ENCODE data around the gene CLCNKB.
"Not testable (repeated sequence)": the region's sequence is repeated elsewhere in the genome, so short reads cannot be mapped to it uniquely, and the experiment has no call there.

CLCNKB gene

DNA sequence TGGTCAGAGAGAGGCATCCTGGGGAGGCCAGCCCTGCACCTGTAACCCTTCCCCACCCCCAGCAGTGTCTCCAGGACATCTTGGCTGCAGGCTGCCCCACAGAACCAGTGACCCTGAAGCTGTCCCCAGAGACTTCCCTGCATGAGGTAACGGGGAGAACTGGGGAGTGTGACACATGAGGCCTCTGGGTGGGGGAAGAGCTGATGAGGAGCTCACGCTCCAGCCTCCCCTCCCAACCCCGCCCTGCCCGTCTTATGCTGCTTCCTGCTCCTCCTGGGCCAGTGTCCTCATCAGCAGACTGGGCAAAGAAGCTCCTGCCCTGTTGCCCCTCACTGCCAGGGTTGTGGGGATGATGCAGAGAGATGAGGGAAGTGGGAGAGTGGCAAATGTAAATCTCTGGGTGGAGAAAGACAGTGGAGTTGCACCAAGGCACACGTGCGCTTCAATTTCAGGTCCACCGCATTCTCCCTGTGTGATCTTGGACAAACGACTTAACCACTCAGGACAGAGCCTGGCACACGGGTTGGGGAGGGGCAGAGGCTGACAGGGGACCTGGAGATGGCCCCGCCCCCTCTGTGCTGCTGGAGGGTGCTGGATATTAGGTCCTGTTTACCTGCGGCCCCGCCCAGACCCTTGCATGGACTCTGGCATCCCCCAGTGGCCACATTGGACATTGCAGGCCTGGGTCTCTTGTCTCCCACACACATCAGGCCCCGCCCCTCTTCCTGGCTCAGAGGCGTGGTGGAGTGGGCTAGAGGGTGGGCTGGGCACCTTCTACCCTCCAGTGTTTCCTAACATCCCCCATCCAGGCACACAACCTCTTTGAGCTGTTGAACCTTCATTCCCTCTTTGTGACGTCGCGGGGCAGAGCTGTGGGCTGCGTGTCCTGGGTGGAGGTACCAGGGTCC is 12.3 kb downstream of the CLCNKB start:
- TF ChIP-seq, protein P1, sequence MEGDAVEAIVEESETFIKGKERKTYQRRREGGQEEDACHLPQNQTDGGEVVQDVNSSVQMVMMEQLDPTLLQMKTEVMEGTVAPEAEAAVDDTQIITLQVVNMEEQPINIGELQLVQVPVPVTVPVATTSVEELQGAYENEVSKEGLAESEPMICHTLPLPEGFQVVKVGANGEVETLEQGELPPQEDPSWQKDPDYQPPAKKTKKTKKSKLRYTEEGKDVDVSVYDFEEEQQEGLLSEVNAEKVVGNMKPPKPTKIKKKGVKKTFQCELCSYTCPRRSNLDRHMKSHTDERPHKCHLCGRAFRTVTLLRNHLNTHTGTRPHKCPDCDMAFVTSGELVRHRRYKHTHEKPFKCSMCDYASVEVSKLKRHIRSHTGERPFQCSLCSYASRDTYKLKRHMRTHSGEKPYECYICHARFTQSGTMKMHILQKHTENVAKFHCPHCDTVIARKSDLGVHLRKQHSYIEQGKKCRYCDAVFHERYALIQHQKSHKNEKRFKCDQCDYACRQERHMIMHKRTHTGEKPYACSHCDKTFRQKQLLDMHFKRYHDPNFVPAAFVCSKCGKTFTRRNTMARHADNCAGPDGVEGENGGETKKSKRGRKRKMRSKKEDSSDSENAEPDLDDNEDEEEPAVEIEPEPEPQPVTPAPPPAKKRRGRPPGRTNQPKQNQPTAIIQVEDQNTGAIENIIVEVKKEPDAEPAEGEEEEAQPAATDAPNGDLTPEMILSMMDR (IDR thresholded peaks at IDR 0.05; ENCODE audit: insufficient read depth, low read depth, low read length, missing control alignments) = peak; percentile 99
- no peak overlapping the region for H3K4me3 ChIP-seq (ENCODE audit: low read depth, low read length)
- peak; percentile 89 for DNase-seq (ENCODE audit: low read depth)

DNA sequence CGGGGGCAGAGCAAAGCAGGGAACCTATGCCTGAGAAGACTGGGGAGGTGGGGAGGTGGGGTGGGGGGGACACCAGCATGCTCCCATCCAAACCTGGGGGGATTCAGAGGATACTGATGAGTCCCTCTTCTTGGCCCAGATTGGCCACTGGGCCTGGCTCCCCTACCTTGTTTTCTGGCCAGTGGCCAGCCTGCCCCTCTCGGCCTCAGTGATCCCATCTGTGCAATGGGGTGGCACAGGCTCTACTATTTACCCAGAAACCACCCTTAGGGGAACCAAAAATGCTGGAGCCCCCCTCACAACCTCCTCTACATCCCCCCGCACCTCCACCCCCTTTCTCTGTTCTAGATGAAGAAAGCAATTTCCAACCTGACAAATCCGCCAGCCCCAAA is 12.9 kb downstream of the CLCNKB start:
- not testable (repeated sequence) for H3K4me3 ChIP-seq (ENCODE audit: low read depth, low read length); DNase-seq (ENCODE audit: low read depth)

DNA sequence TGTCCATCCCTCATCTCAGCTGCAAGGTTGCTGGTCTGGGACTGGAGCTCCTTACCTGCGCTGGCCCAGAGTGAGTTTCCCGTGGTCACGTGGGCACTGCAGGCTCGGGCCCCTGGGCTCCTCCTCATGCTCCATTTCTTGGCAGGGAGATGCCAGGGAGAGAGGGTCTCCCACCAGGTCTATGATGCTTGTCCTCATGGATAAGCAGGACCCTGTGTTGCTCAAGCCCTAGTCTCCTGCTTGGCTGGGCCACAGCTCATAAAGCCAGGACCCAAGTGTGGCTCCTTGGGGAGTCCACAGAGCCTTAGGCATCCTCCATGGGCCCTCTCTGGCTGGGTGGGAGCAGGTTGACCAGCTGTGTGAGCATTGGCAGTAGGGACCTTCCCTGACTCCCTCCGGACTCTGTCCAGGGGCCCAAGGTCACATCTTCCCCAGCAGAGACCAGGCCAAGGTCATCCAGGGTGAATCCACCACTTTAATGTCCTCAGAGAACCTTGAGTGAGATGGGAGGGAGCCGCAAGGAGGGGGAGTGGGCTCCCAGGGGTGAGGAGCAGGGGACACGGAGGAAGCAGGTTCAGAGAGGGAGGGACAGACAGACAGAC is 13.8 kb downstream of the CLCNKB start:
- H3K4me3 ChIP-seq (ENCODE audit: low read depth, low read length); DNase-seq (ENCODE audit: low read depth): not testable (repeated sequence)

DNA sequence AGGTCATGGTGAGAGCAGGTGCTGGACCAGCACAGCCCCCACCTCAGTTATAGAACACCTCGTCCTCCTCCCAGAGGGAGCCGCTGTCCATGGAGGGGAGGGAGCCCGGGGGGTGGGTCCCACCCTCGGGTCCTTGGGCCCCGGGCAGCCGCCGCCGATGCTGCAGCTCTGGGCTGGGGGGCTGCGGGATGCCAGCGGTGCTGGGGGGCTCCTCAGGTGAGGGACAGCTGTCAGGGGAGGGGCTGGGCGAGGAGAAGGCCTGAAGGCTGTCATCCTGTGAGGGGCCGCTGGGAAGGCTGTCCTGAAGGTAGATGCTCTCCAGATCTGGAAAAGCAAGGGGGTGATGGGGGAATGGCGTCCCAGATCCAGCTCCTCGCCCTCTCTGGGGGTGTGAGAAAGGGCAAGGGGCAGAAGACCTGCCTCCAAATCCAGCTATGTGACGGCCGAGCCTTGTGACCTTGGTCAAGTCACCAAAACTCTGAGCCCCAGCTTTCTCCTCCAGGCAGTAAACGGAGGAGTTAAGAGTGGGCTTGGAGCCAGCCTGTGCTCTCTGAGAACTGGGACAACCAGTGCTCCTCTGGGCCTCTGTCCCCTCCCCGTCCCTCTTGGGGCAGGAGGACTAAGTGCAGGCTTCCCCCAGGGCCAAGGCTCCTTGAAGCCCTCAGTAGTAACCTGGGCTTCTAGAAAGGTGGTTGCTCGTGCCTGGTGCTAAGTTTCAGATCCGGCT is 15.0 kb downstream of the CLCNKB start:
- DNase-seq (ENCODE audit: low read depth); H3K4me3 ChIP-seq (ENCODE audit: low read depth, low read length): not testable (repeated sequence)

DNA sequence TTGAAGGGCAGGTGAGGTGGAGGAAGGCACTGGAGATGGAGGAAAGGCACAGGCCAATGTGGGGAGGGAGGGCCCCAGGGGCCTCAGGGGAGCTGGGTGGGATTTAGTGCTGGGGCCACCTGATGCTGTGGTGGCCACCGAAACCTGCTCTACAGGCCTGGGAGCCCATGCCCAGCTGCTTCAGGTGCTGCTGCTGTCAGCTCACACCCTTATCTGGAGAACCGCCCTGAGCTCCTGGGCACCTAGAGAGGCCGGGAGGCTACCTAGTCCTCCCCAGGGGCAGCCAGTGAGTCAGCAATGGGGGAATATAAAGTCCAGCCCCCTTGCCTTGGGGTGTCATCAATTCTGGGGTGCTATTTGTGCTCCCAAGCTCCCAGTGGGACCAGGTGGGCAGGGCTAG is 17.7 kb downstream of the CLCNKB start:
- no peak for DNase-seq (ENCODE audit: low read depth)
- no peak overlapping the region for H3K4me3 ChIP-seq (ENCODE audit: low read depth, low read length)
- TF ChIP-seq, protein P1 (IDR thresholded peaks at IDR 0.05; ENCODE audit: insufficient read depth, low read depth, low read length, missing control alignments) = no peak

DNA sequence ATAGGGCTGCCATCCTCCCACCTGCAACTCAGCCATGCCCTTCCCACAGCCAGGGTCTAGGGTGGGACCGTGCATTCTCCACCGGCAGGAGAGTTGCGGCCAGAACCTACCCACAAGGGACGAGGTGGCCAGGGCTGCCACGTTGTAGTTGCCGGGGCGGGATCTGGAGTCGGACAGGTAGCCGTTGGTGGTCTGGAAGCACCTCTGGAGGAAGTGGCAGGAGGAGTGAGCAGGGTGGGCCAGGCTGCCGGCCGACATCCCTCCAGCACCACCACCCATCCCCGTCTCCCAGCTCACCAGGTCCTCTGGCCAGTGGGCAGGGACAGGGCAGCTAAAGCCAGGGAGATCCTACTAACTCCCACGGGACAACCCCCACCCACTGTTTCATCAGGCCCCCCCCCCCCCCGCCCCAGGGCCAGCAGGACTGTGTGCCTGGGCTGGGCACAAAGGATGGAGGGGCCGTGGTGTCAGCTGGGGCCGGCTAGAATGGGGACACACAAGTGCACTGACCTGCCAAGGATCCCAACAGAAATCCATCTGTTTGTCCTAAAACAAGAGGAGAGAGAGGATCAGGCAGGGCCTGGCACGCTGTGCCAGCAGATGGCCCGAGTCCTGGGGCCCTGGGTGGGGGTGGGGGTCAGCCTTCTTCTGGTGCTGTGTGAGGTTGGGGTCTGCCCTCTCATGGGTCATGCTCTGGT is 18.6 kb downstream of the CLCNKB start:
- DNase-seq (ENCODE audit: low read depth); H3K4me3 ChIP-seq (ENCODE audit: low read depth, low read length): not testable (repeated sequence)

DNA sequence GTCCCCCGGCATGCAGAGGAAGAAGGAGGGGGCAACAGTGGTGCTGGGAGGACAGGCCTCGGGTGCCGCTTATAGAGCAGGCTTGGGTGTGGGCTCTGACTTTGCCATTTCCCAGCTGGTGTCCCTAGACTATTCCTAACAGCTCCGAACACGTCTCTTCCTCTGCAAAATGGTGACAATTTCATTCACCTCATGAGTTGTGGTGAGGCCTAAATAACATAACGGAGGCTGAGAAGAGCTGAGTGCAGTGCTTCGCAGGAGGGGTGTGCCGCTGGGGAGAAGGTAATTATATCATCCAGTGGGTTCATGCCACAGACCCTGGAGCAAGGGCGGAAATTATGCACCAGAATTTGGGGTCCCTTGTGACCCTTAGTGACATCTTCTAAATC is 19.1 kb downstream of the CLCNKB start:
- H3K4me3 ChIP-seq (ENCODE audit: low read depth, low read length); DNase-seq (ENCODE audit: low read depth): not testable (repeated sequence)

DNA sequence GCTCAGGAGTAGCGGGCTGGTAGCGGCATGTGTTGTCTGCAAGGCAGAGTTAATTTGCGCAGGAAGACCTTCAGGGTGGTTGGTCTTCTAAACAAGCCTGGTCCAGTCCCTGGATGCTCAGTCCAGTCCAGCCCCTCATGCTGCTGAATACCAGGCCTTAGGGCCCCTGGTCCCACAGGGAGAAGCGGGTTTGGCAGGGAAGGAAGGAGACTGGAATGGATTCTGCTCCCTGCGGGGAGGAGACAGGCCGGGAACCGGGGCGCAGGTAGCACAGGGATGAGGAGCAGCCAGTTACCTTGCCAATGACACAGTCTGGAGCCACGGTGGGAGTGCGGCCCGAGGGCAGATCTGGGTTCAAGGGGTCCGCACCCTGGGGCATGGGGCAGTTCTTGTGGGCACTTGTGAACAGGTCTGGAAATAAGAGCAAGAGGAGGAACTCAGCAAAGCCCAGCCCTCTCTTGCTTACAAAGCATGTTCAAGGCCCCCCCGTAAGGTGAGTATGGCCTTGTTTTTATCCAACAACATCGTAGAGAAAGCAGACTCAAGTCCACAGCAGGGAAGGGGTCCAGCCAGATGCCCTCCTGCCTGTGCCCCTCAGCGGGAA is 19.7 kb downstream of the CLCNKB start:
- no peak overlapping the region for H3K4me3 ChIP-seq (ENCODE audit: low read depth, low read length)
- no peak for DNase-seq (ENCODE audit: low read depth)
- TF ChIP-seq, protein P1 (IDR thresholded peaks at IDR 0.05; ENCODE audit: insufficient read depth, low read depth, low read length, missing control alignments) = no peak

DNA sequence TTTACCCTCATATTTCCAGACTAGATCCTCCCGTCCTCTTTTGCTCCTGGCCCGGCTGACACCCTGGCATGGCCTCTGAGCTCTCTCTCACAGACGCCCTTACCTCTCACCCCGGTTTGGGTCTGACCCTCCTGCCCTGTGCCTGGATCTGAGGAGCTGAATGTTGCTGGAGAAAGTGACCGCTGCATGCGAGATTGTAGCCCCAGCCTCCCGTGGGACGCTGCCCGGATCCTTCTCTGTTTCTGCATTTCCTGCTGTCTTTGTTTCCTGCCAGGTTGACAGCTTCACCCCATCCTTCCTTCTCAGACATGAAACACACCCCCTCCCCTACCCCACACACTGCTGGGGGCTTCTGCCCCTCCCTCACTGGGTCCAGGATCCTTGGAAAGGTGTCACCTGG is 20.3 kb downstream of the CLCNKB start:
- no peak overlapping the region for H3K4me3 ChIP-seq (ENCODE audit: low read depth, low read length)
- no peak for DNase-seq (ENCODE audit: low read depth)
- TF ChIP-seq, protein P1 (IDR thresholded peaks at IDR 0.05; ENCODE audit: insufficient read depth, low read depth, low read length, missing control alignments) = no peak

Measured in GM12865 (cell line).